GM21381 (cell line): ENCODE data around the gene SLC35A2.

Experiments used
- ATAC-seq: cut with Tn5 transposase; IDR thresholded peaks from one replicate; pipeline ENCODE4 v1.9.1; 2021; ENCODE audit warnings: mild to moderate bottlenecking, moderate library complexity; ENCODE audit not compliant: unreplicated experiment

The SLC35A2 gene

GRCh38 chrX:48911412-48912182 is at the start of gene SLC35A2:
Gene SLC35A2, minus strand, starts transcription at chrX:48911646. Its CDS starts 10 bp downstream, at chrX:48911636.
- peak; percentile 68 for ATAC-seq

- ATAC-seq: no peak
Measured at GRCh38 chrX:48960291-48960690, 48.8 kb upstream of the SLC35A2 start.

- ATAC-seq: no peak
Measured at GRCh38 chrX:48958635-48959094, 47.2 kb upstream of the SLC35A2 start.

- peak; percentile 85 for ATAC-seq
Measured at GRCh38 chrX:48957827-48958634, 46.6 kb upstream of the SLC35A2 start.

GRCh38 chrX:48957477-48957826 is 46.0 kb upstream of the SLC35A2 start, which contains the start of gene OTUD5:
Gene OTUD5, minus strand, starts transcription at chrX:48957607. Its CDS starts 37 bp downstream, at chrX:48957570.
- ATAC-seq: peak; percentile 41

- ATAC-seq: peak; percentile 1
Measured at GRCh38 chrX:48956728-48957414, 45.4 kb upstream of the SLC35A2 start.

- no peak for ATAC-seq
Measured at GRCh38 chrX:48948589-48948988, 37.1 kb upstream of the SLC35A2 start.

- no peak for ATAC-seq
Measured at GRCh38 chrX:48945517-48946348, 34.3 kb upstream of the SLC35A2 start.

- ATAC-seq: no peak
Measured at GRCh38 chrX:48942895-48943294, 31.4 kb upstream of the SLC35A2 start.

GRCh38 chrX:48940404-48940955 is 29.0 kb upstream of the SLC35A2 start:
- no peak for ATAC-seq

GRCh38 chrX:48939524-48940228 is 28.2 kb upstream of the SLC35A2 start:
- ATAC-seq: no peak

GRCh38 chrX:48938721-48939425 is 27.4 kb upstream of the SLC35A2 start:
- peak; percentile 41 for ATAC-seq

- peak; percentile 37 for ATAC-seq
Measured at GRCh38 chrX:48937054-48937907, 25.8 kb upstream of the SLC35A2 start.

GRCh38 chrX:48936429-48937053 is 25.1 kb upstream of the SLC35A2 start:
- no peak for ATAC-seq

GRCh38 chrX:48935301-48935670 is 23.8 kb upstream of the SLC35A2 start:
- no peak for ATAC-seq

- no peak for ATAC-seq
Measured at GRCh38 chrX:48934581-48935300, 23.3 kb upstream of the SLC35A2 start.

GRCh38 chrX:48933757-48934156 is 22.3 kb upstream of the SLC35A2 start:
- no peak for ATAC-seq
